SK-N-MC (cell line): Measurements from ENCODE around the gene DCBLD2.

ENCODE experiments used
- DNase-seq: peaks from one replicate; pipeline ENCODE4 v3.0.0-alpha.2; 2011; ENCODE audit warnings: low read depth, low spot score
- H3K27ac ChIP-seq: fragments of 200-600 bp; sonication (generic); 2 replicates; pipeline ENCODE4 v1.5.1; 2016; ENCODE audit warnings: mixed run types
- H3K36me3 ChIP-seq: fragments of 200-600 bp; sonication (generic); 2 replicates; pipeline ENCODE4 v1.6.1; 2017; ENCODE audit warnings: antibody characterized with exemption, low read length, mixed read lengths; ENCODE audit not compliant: insufficient read depth
- H3K4me3 ChIP-seq: fragments of 200-600 bp; sonication (generic); 2 replicates; pipeline ENCODE4 v1.5.1; 2016
- H3K9ac ChIP-seq: fragments of 200-600 bp; sonication (generic); 2 replicates; pipeline ENCODE4 v1.8.0; 2017; ENCODE audit warnings: mixed run types, mixed read lengths; ENCODE audit not compliant: insufficient read length
- H3K9me3 ChIP-seq: fragments of 200-600 bp; sonication (generic); 2 replicates; pipeline ENCODE4 v1.6.1; 2017; ENCODE audit warnings: low read depth, mild to moderate bottlenecking, antibody characterized with exemption, low read length, moderate library complexity, mixed read lengths
- EZH2 ChIP-seq: fragments of 200-600 bp; sonication (generic); IDR thresholded peaks from one replicate; pipeline ENCODE4 v1.6.1; 2017; ENCODE audit warnings: antibody characterized with exemption
- FOXP2 ChIP-seq: optimal IDR thresholded peaks from 2 replicates; pipeline ENCODE3; 2011; ENCODE audit warnings: mild to moderate bottlenecking, moderate library complexity; ENCODE audit not compliant: insufficient read depth; ENCODE audit errors: extremely low read length, control extremely low read depth
- POLR2AphosphoS5 ChIP-seq: IDR thresholded peaks from 2 replicates; pipeline ENCODE4 v1.6.1; 2012; ENCODE audit warnings: mild to moderate bottlenecking, low read depth, low read length, borderline replicate concordance

The DCBLD2 gene

DNA sequence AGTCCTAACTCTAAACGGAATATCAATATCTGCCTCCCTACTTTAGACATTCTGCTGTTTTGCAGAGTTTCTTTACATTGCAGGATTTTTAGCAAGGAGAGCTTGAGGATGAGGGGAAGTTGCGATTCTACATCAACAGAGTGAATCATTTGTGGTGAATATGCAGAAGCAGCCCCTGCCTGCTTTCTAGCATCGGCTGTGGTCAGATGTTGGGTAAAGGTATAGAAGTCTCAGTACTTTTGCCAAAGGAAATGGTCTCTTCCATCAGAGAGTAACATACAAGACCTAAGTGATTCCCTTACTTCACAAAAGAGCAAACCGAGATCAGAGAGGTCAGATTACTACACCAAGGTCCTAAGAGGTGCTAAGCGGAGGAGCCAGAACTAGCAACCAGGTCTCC lies 123.1 kb downstream of the DCBLD2 start:
- Histone ChIP-seq H3K27ac (no peak overlapping the region), H3K4me3 (no peak overlapping the region), H3K9ac (no peak overlapping the region), H3K9me3 (no peaks in the 10 kb centered on the region), H3K36me3 (no peaks in the 10 kb centered on the region)
- no peak for DNase-seq
- no peak for TF ChIP-seq EZH2
- no peak for TF ChIP-seq POLR2AphosphoS5
- TF ChIP-seq FOXP2, result no peak

DNA sequence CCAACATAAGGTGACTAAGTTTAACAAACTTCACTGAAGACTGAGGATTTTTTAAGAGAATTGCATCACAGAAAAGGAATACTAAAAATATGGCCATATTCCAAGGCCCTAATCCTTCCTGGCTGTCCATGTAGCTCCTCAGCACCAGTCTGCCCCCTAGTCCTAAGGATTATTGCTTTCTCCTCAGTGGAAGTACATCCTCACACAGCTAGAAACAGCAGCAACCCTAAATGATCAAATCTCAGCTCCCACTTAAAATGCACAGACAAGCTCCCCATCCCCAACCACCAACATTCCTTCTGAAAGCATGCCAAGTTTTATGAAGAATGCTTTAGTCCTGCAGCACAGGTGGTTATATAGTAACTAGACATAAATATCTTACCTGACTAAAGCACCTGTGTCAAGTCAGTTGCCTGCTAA lies 123.7 kb downstream of the DCBLD2 start:
- Histone ChIP-seq H3K27ac (no peak overlapping the region), H3K9ac (no peak overlapping the region), H3K9me3 (no peaks in the 10 kb centered on the region), H3K36me3 (no peaks in the 10 kb centered on the region), H3K4me3 (no peak overlapping the region)
- no peak for TF ChIP-seq POLR2AphosphoS5
- no peak for TF ChIP-seq EZH2
- TF ChIP-seq FOXP2, result no peak
- DNase-seq, result no peak

DNA sequence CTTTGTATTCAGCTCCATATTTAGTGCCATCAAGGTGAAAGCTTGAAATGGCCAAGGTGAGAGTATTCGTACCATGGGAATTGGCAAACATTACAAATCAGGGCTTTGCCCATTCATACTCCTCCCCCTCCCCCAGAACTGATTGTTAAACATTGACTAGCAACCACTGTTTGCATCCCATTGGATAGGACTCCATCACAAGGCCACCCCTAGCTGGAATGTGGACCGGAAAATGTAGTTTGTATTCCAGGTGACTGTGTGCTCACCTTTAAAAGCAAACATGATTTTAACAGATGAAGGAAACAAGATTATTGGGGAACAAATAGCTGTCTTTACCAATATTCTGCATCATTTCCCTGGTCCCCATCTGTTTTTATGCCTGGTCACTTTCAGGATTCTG lies 124.2 kb downstream of the DCBLD2 start:
- Histone ChIP-seq H3K4me3 (no peak overlapping the region), H3K27ac (no peak overlapping the region), H3K36me3 (no peaks in the 10 kb centered on the region), H3K9ac (no peak overlapping the region), H3K9me3 (no peaks in the 10 kb centered on the region)
- TF ChIP-seq FOXP2 (no peak), EZH2 (no peak), POLR2AphosphoS5 (no peak)
- DNase-seq, result no peak

DNA sequence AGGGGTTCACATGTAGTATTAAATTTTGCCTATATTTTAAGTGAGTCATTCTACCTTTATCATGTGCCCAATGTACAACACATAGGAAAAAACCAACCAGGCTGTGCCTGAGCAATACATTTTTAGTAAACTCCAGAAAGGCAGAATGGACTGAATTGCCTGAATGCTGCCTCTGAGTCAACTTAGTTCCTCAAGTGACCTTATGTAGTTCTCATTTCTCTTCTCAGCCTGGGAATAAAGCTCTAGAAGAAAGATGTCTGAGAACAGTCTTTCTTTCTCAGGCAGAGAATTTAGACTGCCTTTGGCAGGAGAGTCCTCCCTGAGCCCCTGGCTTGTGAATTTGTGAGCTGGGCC lies 125.4 kb downstream of the DCBLD2 start:
- H3K4me3 ChIP-seq, result no peak overlapping the region
- TF ChIP-seq FOXP2 (no peak), POLR2AphosphoS5 (no peak), EZH2 (no peak)
- H3K9me3 ChIP-seq, result no peaks in the 10 kb centered on the region
- no peak overlapping the region for H3K9ac ChIP-seq
- no peaks in the 10 kb centered on the region for H3K36me3 ChIP-seq
- H3K27ac ChIP-seq, result no peak overlapping the region
- no peak for DNase-seq

GRCh38 chr3:98775459-98776139 lies 125.9 kb downstream of the DCBLD2 start:
- TF ChIP-seq EZH2 (no peak), POLR2AphosphoS5 (no peak), FOXP2 (no peak)
- Histone ChIP-seq H3K36me3 (no peaks in the 10 kb centered on the region), H3K4me3 (no peak overlapping the region), H3K9me3 (no peaks in the 10 kb centered on the region), H3K9ac (no peak overlapping the region), H3K27ac (no peak overlapping the region)
- no peak for DNase-seq

DNA sequence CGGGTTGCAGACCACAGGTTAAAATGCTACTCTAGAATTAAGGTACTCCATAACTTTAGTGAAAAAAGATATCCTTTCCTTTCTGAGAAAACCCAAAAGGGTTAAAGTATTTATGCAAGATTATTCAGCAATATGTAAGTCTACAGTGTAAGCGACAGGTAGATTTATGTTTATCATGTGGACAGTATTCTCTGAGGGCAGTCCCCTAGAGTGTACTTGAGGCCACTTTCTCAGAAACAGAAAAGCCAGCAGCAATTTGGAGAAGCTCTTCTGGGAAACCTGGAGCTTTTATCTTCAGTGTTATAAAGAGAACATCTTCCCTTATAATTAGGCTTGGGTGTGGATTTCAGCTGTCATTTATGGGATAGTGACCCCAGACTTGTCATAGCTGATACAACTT lies 129.5 kb downstream of the DCBLD2 start:
- Histone ChIP-seq H3K27ac (no peak overlapping the region), H3K36me3 (no peaks in the 10 kb centered on the region), H3K4me3 (no peak overlapping the region), H3K9ac (no peak overlapping the region), H3K9me3 (no peaks in the 10 kb centered on the region)
- no peak for TF ChIP-seq POLR2AphosphoS5
- TF ChIP-seq EZH2, result no peak
- TF ChIP-seq FOXP2, result no peak
- DNase-seq, result no peak

DNA sequence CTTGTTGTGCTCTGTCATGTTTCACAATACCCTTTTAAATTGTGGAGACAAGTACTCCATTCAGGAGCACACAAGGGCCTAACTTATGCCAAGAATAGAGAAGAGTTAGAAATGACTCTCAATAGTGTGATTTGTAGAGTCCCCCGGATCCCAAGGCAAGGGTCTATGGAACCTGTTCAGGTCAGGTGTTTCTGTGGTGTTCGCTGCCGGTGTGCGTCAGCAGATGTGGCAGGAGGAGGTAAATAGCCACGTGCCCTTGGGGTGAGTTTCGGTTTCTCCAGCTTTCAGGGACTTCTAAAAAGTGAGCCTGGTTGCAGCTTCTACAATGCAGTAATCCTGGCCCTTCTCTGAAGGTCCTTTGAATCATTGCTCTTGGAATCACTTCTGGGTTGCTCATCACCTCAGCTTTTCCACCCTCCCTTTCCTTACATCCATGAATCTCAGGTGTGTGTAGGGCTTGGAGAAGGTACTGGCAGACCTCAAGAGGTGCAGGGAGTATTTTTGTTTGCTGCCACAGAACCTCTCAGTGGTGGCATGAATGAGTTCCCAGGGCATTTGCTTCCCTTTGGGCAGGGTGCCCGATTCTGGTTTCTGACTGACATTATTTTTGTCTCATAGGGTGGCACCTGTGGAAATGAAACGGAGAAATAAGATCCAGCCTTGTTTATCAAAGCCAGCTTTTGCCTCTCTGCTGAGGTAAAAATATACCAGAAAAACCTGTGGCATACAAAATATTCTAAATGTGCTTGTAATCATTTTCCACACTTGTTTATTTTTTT lies 131.0 kb downstream of the DCBLD2 start:
- DNase-seq, result no peak

GRCh38 chr3:98769448-98769847 lies 132.0 kb downstream of the DCBLD2 start:
- Histone ChIP-seq H3K9ac (no peak overlapping the region), H3K9me3 (no peaks in the 10 kb centered on the region), H3K27ac (no peak overlapping the region), H3K36me3 (no peaks in the 10 kb centered on the region), H3K4me3 (no peak overlapping the region)
- TF ChIP-seq EZH2 (no peak), POLR2AphosphoS5 (no peak), FOXP2 (no peak)
- DNase-seq, result no peak

More for the DNA sequence above, 131.0 kb downstream of the DCBLD2 start:
- no peak overlapping the region for H3K4me3 ChIP-seq
- H3K36me3 ChIP-seq, result no peaks in the 10 kb centered on the region
- TF ChIP-seq FOXP2, result no peak
- no peak for TF ChIP-seq POLR2AphosphoS5
- TF ChIP-seq EZH2, result no peak
- no peaks in the 10 kb centered on the region for H3K9me3 ChIP-seq
- H3K27ac ChIP-seq, result no peak overlapping the region
- no peak overlapping the region for H3K9ac ChIP-seq
